Smooth muscle cell (in vitro differentiated cells): Measurements from ENCODE around the gene DPP7. TPM values are rescaled to one million over a fixed set of nuclear protein-coding genes. Genes with fewer than 3 reads are reported as not detected.

ENCODE experiments used
- DNase-seq: peaks from one replicate; lab custom pipeline; 2025; ENCODE audit not compliant: unreplicated experiment; lab: John Stamatoyannopoulos, UW
- H2AFZ ChIP-seq: fragments of 200-600 bp; sonication (generic); 2 replicates; pipeline ENCODE4 v1.6.0; 2016; ENCODE audit warnings: antibody characterized with exemption, low read depth, mild to moderate bottlenecking
- H3F3A ChIP-seq: fragments of 200-600 bp; sonication (generic); 2 replicates; pipeline ENCODE4 v1.6.0; 2017; ENCODE audit warnings: antibody characterized with exemption, low read depth
- H3K27ac ChIP-seq: fragments of 200-600 bp; sonication (generic); 2 replicates; pipeline ENCODE4 v1.5.1; 2016; ENCODE audit warnings: low read depth, mild to moderate bottlenecking
- H3K27me3 ChIP-seq: fragments of 200-600 bp; sonication (generic); 2 replicates; pipeline ENCODE4 v1.6.1; 2016; ENCODE audit warnings: low read depth, mild to moderate bottlenecking
- H3K36me3 ChIP-seq: fragments of 200-600 bp; sonication (generic); 2 replicates; pipeline ENCODE4 v1.5.1; 2016; ENCODE audit warnings: low read depth
- H3K4me1 ChIP-seq: fragments of 200-600 bp; sonication (generic); 2 replicates; pipeline ENCODE4 v1.5.1; 2016; ENCODE audit warnings: low read depth
- H3K4me2 ChIP-seq: fragments of 200-600 bp; sonication (generic); 2 replicates; pipeline ENCODE4 v1.6.0; 2016; ENCODE audit warnings: mild to moderate bottlenecking
- H3K4me3 ChIP-seq: fragments of 200-600 bp; sonication (generic); 2 replicates; pipeline ENCODE4 v1.5.1; 2016; ENCODE audit warnings: mild to moderate bottlenecking
- H3K79me2 ChIP-seq: fragments of 200-600 bp; sonication (generic); 2 replicates; pipeline ENCODE4 v1.6.0; 2016; ENCODE audit warnings: low read depth, mild to moderate bottlenecking
- H3K9ac ChIP-seq: fragments of 200-600 bp; sonication (generic); 2 replicates; pipeline ENCODE4 v1.6.0; 2016; ENCODE audit warnings: low read depth
- H3K9me3 ChIP-seq: fragments of 200-600 bp; sonication (generic); replicated peaks from 2 replicates; pipeline ENCODE4 v1.5.1; 2016; ENCODE audit warnings: low read depth
- H4K20me1 ChIP-seq: fragments of 200-600 bp; sonication (generic); 2 replicates; pipeline ENCODE4 v1.6.0; 2016; ENCODE audit warnings: low read depth
- CTCF ChIP-seq: fragments of 200-600 bp; sonication (generic); IDR thresholded peaks from 2 replicates; pipeline ENCODE4 v1.5.1; 2017; ENCODE audit warnings: borderline replicate concordance, mild to moderate bottlenecking, antibody characterized with exemption; ENCODE audit not compliant: insufficient read depth, poor library complexity, severe bottlenecking
- WGBS: methylation state at CpG from one replicate; pipeline ENCODE4 v1.1.7; 2016; ENCODE audit warnings: low lambda C conversion rate; 5-methylcytosine and 5-hydroxymethylcytosine counted together
- polyA plus RNA-seq: library from polyadenylated mRNA; unstranded; fragments of >200 nt; fragmentation: Nextera tagmentation; extraction: Ambion mirVana; gene quantifications from 2 replicates; pipeline ENCODE4 v1.2.1, GENCODE V29; 2016
- total RNA-seq: library from RNA; depleted of rRNA; stranded (reverse); fragments of >200 nt; gene quantifications from 2 replicates; pipeline ENCODE4 v1.2.3, GENCODE V29; 2014

The DPP7 gene
- total and polyA plus RNA-seq, 2 experiments from 2014 or later, result 51.4 to 170 TPM

GRCh38 chr9:137141050-137141810 is 26.7 kb upstream of the DPP7 start:
- H3F3A ChIP-seq, result no peaks in the 10 kb centered on the region
- no peaks in the 10 kb centered on the region for H3K4me1 ChIP-seq
- no peak overlapping the region for H2AFZ ChIP-seq
- no peak overlapping the region for H3K4me2 ChIP-seq
- H3K9ac ChIP-seq, result no peak overlapping the region
- no peak overlapping the region for H3K27ac ChIP-seq
- H3K27me3 ChIP-seq, result peaks cover 72% of the 10 kb centered on the region
- 82% methylated on average over 15 of the region's 17 CpGs for WGBS
- H3K9me3 ChIP-seq, result no peaks in the 10 kb centered on the region
- no peaks in the 10 kb centered on the region for H4K20me1 ChIP-seq
- DNase-seq, result no peak
- no peaks in the 10 kb centered on the region for H3K79me2 ChIP-seq
- no peak for TF ChIP-seq CTCF
- no peaks in the 10 kb centered on the region for H3K36me3 ChIP-seq
- no peak overlapping the region for H3K4me3 ChIP-seq

GRCh38 chr9:137140151-137141012 is 25.8 kb upstream of the DPP7 start:
- no peak for TF ChIP-seq CTCF
- Histone ChIP-seq H3K4me3 (no peak overlapping the region), H3F3A (no peaks in the 10 kb centered on the region), H3K27ac (no peak overlapping the region), H3K27me3 (peaks cover 79% of the 10 kb centered on the region), H3K4me1 (no peaks in the 10 kb centered on the region), H3K79me2 (no peaks in the 10 kb centered on the region), H3K4me2 (no peak overlapping the region), H3K36me3 (no peaks in the 10 kb centered on the region), H2AFZ (no peak overlapping the region), H4K20me1 (no peaks in the 10 kb centered on the region), H3K9me3 (no peaks in the 10 kb centered on the region), H3K9ac (no peak overlapping the region)
- DNase-seq, result no peak
- 79% methylated on average over 21 of the region's 26 CpGs for WGBS

GRCh38 chr9:137139468-137140150 is 25.1 kb upstream of the DPP7 start:
- Histone ChIP-seq H3K36me3 (no peaks in the 10 kb centered on the region), H3K79me2 (no peaks in the 10 kb centered on the region), H3F3A (no peaks in the 10 kb centered on the region), H2AFZ (no peak overlapping the region), H3K27ac (no peak overlapping the region), H3K4me1 (no peaks in the 10 kb centered on the region), H3K27me3 (peaks cover 79% of the 10 kb centered on the region), H4K20me1 (no peaks in the 10 kb centered on the region), H3K9me3 (no peaks in the 10 kb centered on the region), H3K4me2 (no peak overlapping the region), H3K9ac (no peak overlapping the region), H3K4me3 (no peak overlapping the region)
- WGBS, result 44% methylated on average over 35 of the region's 37 CpGs
- no peak for DNase-seq
- no peak for TF ChIP-seq CTCF
